Measurements from ENCODE around the gene CETP. TPM values are rescaled to one million over a fixed set of nuclear protein-coding genes. Genes with fewer than 3 reads are reported as not detected.

Gene CETP
- total RNA-seq, 1 donor from 2014 or later: not detected

DNA sequence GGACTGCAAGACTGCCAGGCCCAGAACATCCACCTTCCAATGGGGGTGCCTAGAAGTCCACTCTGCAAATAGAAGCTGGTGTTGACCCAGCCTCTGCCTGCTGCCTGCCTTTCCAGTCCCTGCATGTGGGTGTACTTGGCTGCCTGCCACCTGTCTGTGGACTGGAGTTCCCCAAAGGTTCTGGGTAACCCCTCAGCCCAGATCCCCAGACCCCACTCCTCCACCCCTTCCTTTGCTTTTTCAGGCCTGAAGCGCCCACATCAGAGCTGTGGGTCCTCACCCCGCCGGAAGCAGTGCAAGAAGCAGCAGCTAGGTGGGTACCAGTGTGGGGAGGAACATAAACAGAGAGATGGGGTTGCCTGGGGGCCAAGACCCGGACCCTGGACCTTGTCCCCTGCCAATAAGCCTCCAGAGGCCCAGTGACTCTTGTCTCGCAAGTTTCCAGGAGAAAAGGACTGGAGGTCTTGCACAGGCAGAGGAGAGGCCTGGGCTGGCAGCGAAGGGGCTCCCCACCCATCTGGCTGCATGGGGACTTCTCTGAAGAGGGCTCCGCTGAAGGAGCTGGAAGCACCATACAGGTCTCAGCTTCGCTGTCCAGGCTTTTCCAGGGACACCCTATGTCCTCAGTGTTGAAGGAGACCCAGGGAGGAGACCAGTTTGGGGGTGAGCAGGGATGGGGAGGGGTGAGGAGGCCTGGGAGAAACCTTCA, 61.9 kb downstream of the CETP start:
- TF ChIP-seq, protein P1, sequence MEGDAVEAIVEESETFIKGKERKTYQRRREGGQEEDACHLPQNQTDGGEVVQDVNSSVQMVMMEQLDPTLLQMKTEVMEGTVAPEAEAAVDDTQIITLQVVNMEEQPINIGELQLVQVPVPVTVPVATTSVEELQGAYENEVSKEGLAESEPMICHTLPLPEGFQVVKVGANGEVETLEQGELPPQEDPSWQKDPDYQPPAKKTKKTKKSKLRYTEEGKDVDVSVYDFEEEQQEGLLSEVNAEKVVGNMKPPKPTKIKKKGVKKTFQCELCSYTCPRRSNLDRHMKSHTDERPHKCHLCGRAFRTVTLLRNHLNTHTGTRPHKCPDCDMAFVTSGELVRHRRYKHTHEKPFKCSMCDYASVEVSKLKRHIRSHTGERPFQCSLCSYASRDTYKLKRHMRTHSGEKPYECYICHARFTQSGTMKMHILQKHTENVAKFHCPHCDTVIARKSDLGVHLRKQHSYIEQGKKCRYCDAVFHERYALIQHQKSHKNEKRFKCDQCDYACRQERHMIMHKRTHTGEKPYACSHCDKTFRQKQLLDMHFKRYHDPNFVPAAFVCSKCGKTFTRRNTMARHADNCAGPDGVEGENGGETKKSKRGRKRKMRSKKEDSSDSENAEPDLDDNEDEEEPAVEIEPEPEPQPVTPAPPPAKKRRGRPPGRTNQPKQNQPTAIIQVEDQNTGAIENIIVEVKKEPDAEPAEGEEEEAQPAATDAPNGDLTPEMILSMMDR (conservative IDR thresholded peaks at IDR 0.05; ENCODE audit: low read depth, low read length): no peak
- no peak overlapping the region for H3K4me3 ChIP-seq (ENCODE audit: low read depth, low read length)
- DNase-seq (ENCODE audit: low read depth): no peak

DNA sequence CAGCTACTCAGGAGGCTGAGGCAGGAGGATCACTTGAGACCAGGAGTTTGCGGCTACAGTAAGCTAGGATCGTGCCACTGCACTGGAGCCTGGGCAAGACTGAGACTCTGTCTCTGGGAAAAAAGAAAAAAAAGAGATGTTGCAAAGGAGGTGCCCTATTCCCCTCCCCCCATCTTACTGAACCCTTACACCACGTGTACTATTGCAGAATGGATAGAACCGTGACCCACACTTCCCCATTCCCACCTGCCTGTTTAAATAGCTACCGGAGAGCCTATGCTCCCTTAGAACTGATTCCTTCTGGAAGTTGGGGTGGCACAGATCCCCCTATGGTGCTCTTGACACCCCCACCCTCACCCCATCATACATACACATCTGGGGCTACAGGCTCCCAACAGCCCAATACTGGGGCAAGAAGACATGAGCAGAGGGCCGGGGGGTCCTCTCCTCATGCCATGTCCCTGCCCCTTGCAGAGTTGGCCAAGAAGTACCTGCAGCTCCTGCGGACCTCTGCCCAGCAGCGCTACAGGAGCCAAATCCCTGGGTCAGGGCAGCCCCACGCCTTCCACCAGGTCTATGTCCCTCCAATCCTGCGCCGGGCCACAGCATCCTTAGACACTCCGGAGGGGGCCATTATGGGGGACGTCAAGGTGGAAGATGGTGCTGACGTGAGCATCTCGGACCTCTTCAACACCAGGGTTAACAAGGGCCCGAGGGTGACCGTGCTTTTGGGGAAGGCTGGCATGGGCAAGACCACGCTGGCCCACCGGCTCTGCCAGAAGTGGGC, 63.3 kb downstream of the CETP start:
- TF ChIP-seq, protein P1 (conservative IDR thresholded peaks at IDR 0.05; ENCODE audit: low read depth, low read length): no peak
- DNase-seq (ENCODE audit: low read depth): no peak
- H3K4me3 ChIP-seq (ENCODE audit: low read depth, low read length): no peak overlapping the region

DNA sequence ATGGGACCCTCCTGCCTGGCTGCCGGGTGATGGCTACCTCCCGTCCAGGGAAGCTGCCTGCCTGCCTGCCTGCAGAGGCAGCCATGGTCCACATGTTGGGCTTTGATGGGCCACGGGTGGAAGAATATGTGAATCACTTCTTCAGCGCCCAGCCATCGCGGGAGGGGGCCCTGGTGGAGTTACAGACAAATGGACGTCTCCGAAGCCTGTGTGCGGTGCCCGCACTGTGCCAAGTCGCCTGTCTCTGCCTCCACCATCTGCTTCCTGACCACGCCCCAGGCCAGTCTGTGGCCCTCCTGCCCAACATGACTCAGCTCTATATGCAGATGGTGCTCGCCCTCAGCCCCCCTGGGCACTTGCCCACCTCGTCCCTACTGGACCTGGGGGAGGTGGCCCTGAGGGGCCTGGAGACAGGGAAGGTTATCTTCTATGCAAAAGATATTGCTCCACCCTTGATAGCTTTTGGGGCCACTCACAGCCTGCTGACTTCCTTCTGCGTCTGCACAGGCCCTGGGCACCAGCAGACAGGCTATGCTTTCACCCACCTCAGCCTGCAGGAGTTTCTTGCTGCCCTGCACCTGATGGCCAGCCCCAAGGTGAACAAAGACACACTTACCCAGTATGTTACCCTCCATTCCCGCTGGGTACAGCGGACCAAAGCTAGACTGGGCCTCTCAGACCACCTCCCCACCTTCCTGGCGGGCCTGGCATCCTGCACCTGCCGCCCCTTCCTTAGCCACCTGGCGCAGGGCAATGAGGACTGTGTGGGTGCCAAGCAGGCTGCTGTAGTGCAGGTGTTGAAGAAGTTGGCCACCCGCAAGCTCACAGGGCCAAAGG, 64.4 kb downstream of the CETP start:
- TF ChIP-seq, protein P1 (conservative IDR thresholded peaks at IDR 0.05; ENCODE audit: low read depth, low read length): no peak
- no peak overlapping the region for H3K4me3 ChIP-seq (ENCODE audit: low read depth, low read length)
- no peak for DNase-seq (ENCODE audit: low read depth)

DNA sequence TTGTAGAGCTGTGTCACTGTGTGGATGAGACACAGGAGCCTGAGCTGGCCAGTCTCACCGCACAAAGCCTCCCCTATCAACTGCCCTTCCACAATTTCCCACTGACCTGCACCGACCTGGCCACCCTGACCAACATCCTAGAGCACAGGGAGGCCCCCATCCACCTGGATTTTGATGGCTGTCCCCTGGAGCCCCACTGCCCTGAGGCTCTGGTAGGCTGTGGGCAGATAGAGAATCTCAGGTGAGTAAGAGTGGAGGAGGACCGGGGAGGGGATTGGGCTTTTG, 65.0 kb downstream of the CETP start:
- no peak for DNase-seq (ENCODE audit: low read depth)
- H3K4me3 ChIP-seq (ENCODE audit: low read depth, low read length): no peak overlapping the region
- TF ChIP-seq, protein P1 (conservative IDR thresholded peaks at IDR 0.05; ENCODE audit: low read depth, low read length): no peak

DNA sequence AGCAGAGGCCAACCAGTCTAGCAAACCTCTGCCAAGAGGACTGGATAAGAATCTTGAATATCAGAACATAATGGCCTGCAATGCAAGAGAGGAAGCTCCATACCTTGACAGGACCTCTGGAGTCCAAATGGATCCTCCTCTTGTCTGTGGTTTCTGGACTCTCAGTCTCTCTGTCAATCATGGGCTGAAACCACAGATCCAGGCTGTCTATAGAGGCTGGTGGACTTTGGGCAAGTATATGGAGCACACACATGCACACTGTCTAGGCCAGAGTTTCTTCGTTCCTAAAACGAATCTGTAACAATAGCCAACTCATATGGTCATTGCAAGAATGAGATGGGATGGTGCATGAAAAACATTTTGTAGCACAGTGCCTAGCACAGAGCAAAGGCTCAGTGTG, 65.3 kb downstream of the CETP start:
- no peak overlapping the region for H3K4me3 ChIP-seq (ENCODE audit: low read depth, low read length)
- DNase-seq (ENCODE audit: low read depth): no peak
- TF ChIP-seq, protein P1 (conservative IDR thresholded peaks at IDR 0.05; ENCODE audit: low read depth, low read length): no peak

DNA sequence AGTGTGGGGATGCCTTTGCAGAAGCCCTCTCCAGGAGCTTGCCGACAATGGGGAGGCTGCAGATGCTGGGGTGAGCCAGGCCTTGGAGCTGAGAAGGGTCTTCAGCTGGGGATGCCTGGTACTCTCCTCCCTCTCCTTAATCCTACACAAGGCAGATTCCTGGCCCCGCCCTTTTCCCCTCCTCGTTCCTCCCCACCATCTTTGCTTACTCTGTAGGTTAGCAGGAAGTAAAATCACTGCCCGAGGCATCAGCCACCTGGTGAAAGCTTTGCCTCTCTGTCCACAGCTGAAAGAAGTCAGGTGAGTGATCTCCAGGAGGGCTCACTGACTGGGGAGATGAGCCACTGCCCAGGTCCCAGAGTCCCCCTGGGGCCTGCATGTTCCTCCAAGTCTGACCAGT, 66.3 kb downstream of the CETP start:
- TF ChIP-seq, protein P1 (conservative IDR thresholded peaks at IDR 0.05; ENCODE audit: low read depth, low read length): no peak
- H3K4me3 ChIP-seq (ENCODE audit: low read depth, low read length): no peak overlapping the region
- DNase-seq (ENCODE audit: low read depth): no peak
